Frontal cortex (tissue), 4 donors: ENCODE data around the gene SIRT5. TPM values are rescaled to one million over a fixed set of nuclear protein-coding genes. Genes with fewer than 3 reads are reported as not detected.

ENCODE experiments used
- DNase-seq, 2 donors: peaks; one replicate each; pipeline ENCODE4 v3.0.0; 2012; ENCODE audit warnings: low spot score in 2 of 2
- FAIRE-seq: peaks from 2 replicates; lab custom pipeline; 2012; peaks lifted over from hg19 to GRCh38; lab: Jason Lieb, UNC
- total RNA-seq: library from RNA; depleted of rRNA; stranded (reverse); fragments of >200 nt; gene quantifications from one replicate; pipeline ENCODE4 v1.2.3, GENCODE V29; 2014
- donor health status: control.
- donor health status: control.
- donor health status: control.

SIRT5 gene
- total RNA-seq, 1 donor from 2014 or later = 25.3 TPM

DNA sequence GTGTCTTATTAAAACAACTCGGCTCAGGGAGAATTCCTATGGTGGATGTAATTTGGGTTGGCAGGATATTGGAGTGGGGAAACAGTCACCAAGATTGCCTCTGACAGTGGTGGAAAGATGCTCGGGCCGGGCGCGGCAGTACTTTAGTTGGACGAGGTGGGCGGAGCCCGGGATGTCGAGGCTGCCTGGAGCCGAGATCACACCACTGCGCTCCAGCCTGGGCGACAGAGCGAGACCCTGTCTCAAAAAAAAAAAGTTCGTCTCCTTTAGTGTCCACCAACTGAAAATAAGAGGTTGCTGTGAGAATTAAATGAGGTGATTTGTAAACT, 41.4 kb downstream of the SIRT5 start:
- no peak for FAIRE-seq
- DNase-seq = peak in 1 of 2 donors; percentile 40

DNA sequence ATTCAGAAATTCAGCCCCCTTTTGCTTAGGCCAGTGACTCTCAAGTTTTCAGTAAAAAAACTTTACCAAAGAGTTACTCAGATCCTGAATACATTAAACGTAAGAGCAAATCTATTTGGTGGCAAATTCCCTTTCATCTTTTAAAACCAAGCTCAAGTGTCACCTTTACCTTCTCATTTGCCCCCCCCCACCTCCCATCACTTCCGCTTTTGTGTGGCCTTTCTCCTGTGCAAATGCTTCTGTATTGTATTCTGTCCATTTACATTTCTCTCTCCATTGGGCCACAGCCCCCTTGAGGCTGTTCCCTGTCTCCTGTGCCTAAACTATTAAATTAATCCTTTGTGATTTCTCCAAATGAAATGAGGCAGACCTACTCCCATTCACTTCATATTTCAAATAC, 42.7 kb downstream of the SIRT5 start:
- FAIRE-seq (no peak), DNase-seq (no peak)

GRCh38 chr6:13624871-13625288, 50.5 kb downstream of the SIRT5 start:
- no peak for FAIRE-seq
- no peak for DNase-seq

DNA sequence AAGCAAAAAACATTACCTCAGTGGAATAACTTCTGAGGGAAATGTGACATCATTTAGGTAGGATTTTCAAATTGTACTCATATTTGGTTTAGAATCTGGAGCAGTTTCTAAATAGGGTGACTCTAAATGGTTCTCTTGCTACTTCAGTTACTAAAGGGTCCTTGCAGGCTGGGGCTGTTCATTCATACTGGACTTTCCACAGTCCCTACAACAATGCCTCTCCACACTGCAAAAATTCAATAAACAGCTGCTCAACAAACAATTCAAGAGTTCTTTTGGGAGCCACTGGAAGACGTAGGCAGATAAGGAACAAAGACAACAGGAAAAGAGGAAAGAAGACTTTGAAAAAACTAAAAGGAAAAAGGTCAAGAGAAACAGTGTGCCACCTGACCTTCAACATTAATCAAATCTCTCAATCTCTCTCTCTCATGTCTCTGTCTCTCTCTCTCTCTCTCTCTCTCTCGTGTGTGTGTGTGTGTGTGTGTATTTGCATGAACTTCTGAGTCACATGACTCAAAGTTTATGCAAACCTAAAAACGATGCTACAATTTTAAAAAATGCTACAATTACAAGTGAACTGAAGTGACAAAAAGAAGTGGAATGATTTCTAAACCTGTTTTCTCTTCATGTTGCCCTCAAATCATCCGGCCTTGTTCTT, 55.2 kb downstream of the SIRT5 start:
- FAIRE-seq = no peak
- no peak for DNase-seq

DNA sequence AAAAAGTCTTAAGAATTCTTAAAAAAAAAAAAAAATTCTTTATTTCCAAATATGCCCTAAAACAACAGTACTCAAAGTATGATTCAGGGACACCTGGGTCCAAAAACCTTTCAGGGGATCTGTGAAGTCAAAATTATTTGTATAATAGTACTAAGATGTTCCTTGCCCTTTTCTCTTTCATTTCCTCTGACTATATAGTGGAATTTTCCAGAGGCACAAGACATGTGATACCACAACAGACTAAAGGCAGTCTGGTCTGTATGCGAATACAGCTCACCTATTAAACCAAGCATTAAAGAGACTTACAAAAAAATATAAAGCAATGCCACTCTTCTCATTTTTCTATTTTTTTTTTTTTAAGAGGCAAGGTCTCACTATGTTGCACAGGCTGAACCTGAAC, 56.1 kb downstream of the SIRT5 start:
- DNase-seq (no peak), FAIRE-seq (no peak)

GRCh38 chr6:13633343-13633742, 58.9 kb downstream of the SIRT5 start:
- FAIRE-seq = no peak

GRCh38 chr6:13635948-13636658, 61.7 kb downstream of the SIRT5 start:
- FAIRE-seq (no peak), DNase-seq (no peak)

More at GRCh38 chr6:13633343-13633742, 58.9 kb downstream of the SIRT5 start:
- DNase-seq = no peak

DNA sequence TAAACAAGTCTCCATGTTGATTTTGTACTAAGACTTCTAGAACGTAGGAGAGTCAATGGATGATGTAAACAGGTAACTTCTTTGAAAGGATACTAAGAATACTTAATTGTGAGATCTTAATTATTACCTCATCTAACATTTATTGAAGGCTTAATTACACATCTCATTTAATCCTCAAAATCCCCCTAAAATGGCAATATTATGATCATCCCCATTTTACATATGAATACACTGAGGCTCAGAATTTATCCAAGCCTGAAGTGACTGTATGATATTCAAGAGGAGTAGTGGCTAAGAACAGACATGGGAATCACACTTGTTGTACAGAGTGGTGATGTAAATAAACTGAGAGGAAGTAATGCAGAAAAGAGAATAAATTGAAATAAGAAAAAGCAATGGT, 63.6 kb downstream of the SIRT5 start:
- no peak for DNase-seq
- no peak for FAIRE-seq

DNA sequence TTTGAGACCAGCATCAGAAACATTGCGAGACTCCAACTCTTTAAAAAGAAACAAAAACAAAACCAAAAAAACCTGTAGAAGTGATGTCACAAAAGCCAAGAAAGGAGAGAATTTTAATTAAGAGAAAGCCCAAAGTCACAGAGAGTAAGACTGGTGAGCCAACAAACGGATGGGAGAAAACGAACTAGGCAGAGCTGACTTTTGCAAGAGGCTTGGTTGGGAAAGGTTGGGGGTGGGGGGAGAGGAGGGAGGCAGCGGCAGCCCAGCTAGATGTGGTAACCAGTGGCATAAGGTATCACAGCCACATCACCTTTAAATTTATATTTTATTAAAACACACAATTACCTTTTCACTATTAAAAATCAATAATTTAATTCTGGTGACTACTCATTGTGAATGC, 64.2 kb downstream of the SIRT5 start:
- no peak for DNase-seq
- no peak for FAIRE-seq

DNA sequence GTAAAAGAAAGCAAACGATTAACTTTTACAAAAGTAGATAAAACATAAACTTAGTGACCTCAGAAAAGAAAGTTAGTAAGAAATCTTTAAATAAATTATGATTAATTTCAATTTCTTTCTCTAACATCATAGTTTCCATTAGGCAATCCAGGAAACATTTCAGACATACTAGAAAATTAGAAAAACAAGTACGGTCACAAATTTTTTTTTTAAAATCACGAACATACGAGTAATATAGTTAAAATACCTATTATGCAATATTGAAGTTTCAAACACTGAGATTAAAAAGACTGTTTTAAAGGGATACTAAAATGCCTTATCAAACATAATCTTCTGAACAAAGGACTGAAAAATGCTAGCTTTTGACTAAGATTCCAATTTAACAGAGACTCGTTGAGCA, 66.9 kb downstream of the SIRT5 start:
- DNase-seq (no peak), FAIRE-seq (peak; percentile 87)

- no peak for DNase-seq
- no peak for FAIRE-seq
Measured at GRCh38 chr6:13643125-13643524, 68.7 kb downstream of the SIRT5 start.

DNA sequence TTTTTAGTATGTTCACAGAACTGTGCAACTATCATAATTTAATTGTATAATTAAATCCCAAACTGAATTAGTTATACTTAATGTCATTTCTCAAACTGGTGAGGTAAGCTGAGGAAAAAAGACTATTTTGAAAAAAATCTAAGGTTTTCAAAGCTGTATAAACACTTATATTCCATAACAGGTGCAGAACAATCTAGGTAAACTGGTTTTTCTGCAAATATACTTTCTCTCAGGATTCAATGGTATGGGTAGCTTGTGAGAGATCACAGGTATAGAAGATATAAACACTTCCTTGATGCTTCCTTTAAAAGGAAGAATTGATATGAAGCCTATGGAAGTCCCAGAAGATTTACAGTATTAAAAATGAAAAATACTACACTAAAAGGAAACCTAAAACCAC, 74.4 kb downstream of the SIRT5 start:
- DNase-seq (no peak), FAIRE-seq (no peak)

DNA sequence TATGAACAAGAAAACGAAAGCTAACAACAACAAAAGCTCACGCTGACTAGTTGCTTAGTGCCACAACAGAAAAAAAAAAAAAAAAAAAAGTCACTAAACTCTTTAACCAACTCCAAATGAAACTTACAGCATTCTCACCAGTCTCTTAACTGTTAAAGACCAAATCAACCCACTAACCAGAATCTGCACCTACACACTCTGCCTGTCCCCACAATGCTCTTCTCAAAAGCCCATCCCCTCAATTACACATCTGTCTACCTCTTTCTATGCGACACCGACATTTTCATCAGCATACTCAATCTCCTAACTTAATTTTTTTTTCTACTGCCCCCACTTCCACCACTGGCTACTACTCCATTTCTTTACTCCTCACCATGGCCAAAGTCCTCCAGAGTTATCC, 75.0 kb downstream of the SIRT5 start:
- FAIRE-seq = no peak

DNA sequence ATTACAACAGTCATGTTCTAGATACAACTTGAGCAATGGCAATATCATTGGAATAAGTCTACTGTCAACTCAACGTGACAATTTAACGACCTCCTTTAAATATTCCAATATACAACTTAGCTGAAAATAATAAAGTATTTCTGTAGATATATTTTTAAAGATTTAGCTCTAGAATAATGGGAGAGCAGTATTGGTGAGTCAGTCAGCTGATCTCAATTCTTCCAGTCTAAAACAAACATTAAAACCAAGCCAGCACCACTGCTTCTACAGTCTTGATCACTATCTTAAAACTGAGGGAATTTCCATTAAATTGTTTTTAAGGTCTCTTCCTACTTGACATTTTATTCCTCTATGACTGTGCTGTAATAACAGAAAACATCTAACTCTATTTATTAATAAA, 78.9 kb downstream of the SIRT5 start:
- FAIRE-seq = no peak

More for the DNA sequence above, 75.0 kb downstream of the SIRT5 start:
- no peak for DNase-seq

GRCh38 chr6:13654496-13654895, 80.1 kb downstream of the SIRT5 start:
- no peak for DNase-seq

More for the DNA sequence above, 78.9 kb downstream of the SIRT5 start:
- no peak for DNase-seq

DNA sequence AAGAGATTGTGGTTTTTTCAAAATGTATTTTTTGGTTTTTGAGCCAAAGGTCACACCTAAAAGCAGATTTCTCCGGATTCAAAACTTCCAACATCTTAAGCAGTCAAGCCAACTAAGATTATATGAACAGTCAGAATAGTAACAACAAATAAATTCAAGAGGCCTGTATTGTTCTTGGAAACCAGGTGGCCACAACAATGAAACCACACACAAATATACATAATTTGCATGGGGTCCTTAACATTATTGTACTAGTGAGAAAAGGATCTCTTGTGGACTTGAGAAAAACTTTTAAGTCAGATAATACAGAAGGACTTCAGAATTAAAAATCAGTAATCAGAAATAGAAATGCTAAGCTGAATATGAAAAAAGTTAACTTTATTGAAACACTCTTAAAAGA, 81.3 kb downstream of the SIRT5 start:
- no peak for FAIRE-seq
- DNase-seq = no peak

More at GRCh38 chr6:13654496-13654895, 80.1 kb downstream of the SIRT5 start:
- no peak for FAIRE-seq

DNA sequence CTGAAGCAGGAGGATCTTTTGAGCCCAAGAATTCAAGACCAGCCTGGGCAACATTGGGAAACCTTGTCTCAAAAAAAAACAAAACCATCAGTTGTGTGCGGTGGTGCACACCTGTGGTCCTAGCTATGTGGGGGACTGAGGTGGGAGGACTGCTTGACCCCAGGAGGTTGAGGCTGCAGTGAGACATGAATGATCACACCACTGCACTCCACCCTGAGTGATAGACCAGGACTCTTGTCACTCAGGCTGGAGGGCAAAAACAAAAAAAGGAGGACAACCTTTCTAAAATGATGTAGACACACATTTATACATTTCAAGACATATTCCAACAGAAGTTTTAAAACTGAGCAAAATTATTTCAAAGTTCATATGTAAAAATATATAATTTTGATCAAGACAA, 85.9 kb downstream of the SIRT5 start:
- no peak for FAIRE-seq

DNA sequence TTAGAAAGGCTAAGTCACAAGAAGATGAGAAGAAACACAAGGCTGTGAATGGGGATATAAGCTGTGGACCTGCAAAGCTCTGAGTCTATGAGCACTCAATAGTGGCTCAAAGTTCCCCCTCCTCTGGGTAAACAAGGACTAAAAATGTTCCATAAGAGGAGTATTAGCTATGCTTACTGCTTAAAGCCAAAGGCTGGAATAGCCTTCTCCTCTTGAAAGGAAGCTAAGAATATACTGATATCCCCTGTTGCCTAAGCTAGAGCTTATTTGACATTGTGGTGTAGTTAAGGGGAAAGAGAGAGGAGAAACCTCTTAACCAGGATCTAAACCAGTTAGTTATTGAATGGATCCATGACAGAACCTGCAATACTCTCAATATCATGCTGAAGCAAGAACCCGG, 86.5 kb downstream of the SIRT5 start:
- no peak for DNase-seq
- no peak for FAIRE-seq

More for the DNA sequence above, 85.9 kb downstream of the SIRT5 start:
- DNase-seq = no peak

GRCh38 chr6:13661647-13662046, 87.2 kb downstream of the SIRT5 start:
- DNase-seq (no peak), FAIRE-seq (no peak)

- FAIRE-seq (no peak), DNase-seq (no peak)
Measured at GRCh38 chr6:13662651-13663334, 88.4 kb downstream of the SIRT5 start.

GRCh38 chr6:13663986-13664385, 89.6 kb downstream of the SIRT5 start:
- no peak for DNase-seq
- FAIRE-seq = no peak
